Activated B cell treated with CpG ODN at 0.5 μM for 24 hours (primary cell): ENCODE results near the gene ETNK2. TPM values are rescaled to one million over a fixed set of nuclear protein-coding genes. Genes with fewer than 3 reads are reported as not detected.

Experiments
- ATAC-seq: fragments of 200-7000 bp; cut with Tn5 transposase; one replicate; pipeline ENCODE4 v1.10.0; 2021; ENCODE audit warnings: low read depth, mild to moderate bottlenecking, moderate library complexity
- CTCF ChIA-PET: fragments of 350-600 bp; sonication (Branson Sonifier 250); formaldehyde crosslinking; loops from one replicate; lab custom pipeline; 2021; ENCODE audit warnings: antibody characterized with exemption; lab: Charles Lee
- POLR2A ChIA-PET: fragments of 350-600 bp; sonication (Branson Sonifier 250); formaldehyde crosslinking; loops from one replicate; lab custom pipeline; 2021; ENCODE audit warnings: antibody characterized with exemption; lab: Charles Lee
- DNase-seq: peaks from one replicate; pipeline ENCODE4 v3.0.0; 2022
- H3K27ac Mint-ChIP-seq: one replicate; pipeline ENCODE4 v1.8.0; 2020; ENCODE audit warnings: mixed read lengths
- H3K27me3 Mint-ChIP-seq: one replicate; pipeline ENCODE4 v1.8.0; 2021; ENCODE audit warnings: mixed read lengths
- H3K36me3 Mint-ChIP-seq: one replicate; pipeline ENCODE4 v1.8.0; 2021; ENCODE audit warnings: low read depth, mixed read lengths
- H3K4me1 Mint-ChIP-seq: one replicate; pipeline ENCODE4 v1.8.0; 2021; ENCODE audit warnings: mixed read lengths
- H3K4me3 Mint-ChIP-seq: one replicate; pipeline ENCODE4 v1.8.0; 2020; ENCODE audit warnings: mild to moderate bottlenecking, mixed read lengths
- H3K9me3 Mint-ChIP-seq: one replicate; pipeline ENCODE4 v1.8.0; 2020; ENCODE audit warnings: mixed read lengths
- intact Hi-C: fragments of 100-400 bp; cut with micrococcal nuclease; formaldehyde crosslinking; loops from one replicate; pipeline ENCODE4 v1.15.1; 2024
- total RNA-seq: library from RNA; stranded (reverse); gene quantifications from 2 replicates; pipeline ENCODE4 v1.2.3, GENCODE V29; 2022
- TF ChIP-seq, protein P1 (sequence below): fragments of 200-600 bp; IDR thresholded peaks from one replicate; pipeline ENCODE4 v1.8.0; 2022; ENCODE audit warnings: antibody characterized with exemption, mild to moderate bottlenecking

ETNK2 gene
- total RNA-seq, 1 donor from 2014 or later = 0.16 TPM

- TF ChIP-seq, protein P1, sequence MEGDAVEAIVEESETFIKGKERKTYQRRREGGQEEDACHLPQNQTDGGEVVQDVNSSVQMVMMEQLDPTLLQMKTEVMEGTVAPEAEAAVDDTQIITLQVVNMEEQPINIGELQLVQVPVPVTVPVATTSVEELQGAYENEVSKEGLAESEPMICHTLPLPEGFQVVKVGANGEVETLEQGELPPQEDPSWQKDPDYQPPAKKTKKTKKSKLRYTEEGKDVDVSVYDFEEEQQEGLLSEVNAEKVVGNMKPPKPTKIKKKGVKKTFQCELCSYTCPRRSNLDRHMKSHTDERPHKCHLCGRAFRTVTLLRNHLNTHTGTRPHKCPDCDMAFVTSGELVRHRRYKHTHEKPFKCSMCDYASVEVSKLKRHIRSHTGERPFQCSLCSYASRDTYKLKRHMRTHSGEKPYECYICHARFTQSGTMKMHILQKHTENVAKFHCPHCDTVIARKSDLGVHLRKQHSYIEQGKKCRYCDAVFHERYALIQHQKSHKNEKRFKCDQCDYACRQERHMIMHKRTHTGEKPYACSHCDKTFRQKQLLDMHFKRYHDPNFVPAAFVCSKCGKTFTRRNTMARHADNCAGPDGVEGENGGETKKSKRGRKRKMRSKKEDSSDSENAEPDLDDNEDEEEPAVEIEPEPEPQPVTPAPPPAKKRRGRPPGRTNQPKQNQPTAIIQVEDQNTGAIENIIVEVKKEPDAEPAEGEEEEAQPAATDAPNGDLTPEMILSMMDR = no peak
- ATAC-seq = no peak
- H3K4me1 Mint-ChIP-seq = peaks cover 3% of the 10 kb centered on the region
- no peak overlapping the region for H3K4me3 Mint-ChIP-seq
- no peaks in the 10 kb centered on the region for H3K36me3 Mint-ChIP-seq
- H3K9me3 Mint-ChIP-seq = no peaks in the 10 kb centered on the region
- intact Hi-C loops = no loop called here
- no peak overlapping the region for H3K27ac Mint-ChIP-seq
- no peak for DNase-seq
- H3K27me3 Mint-ChIP-seq = no peaks in the 10 kb centered on the region
- ChIA-PET CTCF (no interaction called here), POLR2A (no interaction called here)
These were observed 35.3 kb downstream of the ETNK2 start for GRCh38 chr1:204116539-204116938.

GRCh38 chr1:204115116-204115515 is 36.7 kb downstream of the ETNK2 start:
- no peaks in the 10 kb centered on the region for H3K36me3 Mint-ChIP-seq
- no peak for ATAC-seq

DNA sequence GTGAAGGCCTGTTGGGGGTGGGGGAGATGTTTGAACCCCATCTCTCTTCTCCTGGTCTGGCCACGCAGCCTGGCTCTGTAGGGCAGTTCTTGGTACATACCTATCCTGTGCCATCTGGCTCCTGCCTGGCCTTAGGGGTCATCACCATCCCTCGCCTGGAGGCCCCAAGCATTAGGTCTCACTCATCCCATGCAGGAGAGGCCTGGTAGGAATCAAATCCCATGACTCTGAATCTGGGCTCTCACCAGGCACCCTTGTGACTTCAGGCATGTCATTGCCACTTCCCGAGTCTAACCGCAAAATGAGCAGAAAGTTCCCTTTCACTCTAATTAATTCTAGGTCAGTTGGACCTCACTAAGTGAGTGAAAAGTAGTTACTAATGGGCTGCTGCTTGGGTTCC is 37.2 kb downstream of the ETNK2 start:
- ATAC-seq = no peak
- no peak for DNase-seq
- TF ChIP-seq, protein P1 = no peak
- peaks cover 3% of the 10 kb centered on the region for H3K4me1 Mint-ChIP-seq
- peaks cover 2% of the 10 kb centered on the region for H3K27me3 Mint-ChIP-seq
- no peaks in the 10 kb centered on the region for H3K36me3 Mint-ChIP-seq
- ChIA-PET CTCF (interaction anchor here (0.9 kb wide), 1 partner anchor 17 kb away, joined by 3 read pairs; no protein-coding TSS in a partner anchor), POLR2A (no interaction called here)
- H3K27ac Mint-ChIP-seq = no peak overlapping the region
- intact Hi-C loops = no loop called here
- no peak overlapping the region for H3K4me3 Mint-ChIP-seq
- H3K9me3 Mint-ChIP-seq = no peaks in the 10 kb centered on the region

More at GRCh38 chr1:204115116-204115515, 36.7 kb downstream of the ETNK2 start:
- ChIA-PET POLR2A (no interaction called here), CTCF (interaction anchor here (0.9 kb wide), 1 partner anchor 17 kb away, joined by 3 read pairs; no protein-coding TSS in a partner anchor)
- Mint-ChIP-seq H3K27me3 (peaks cover 2% of the 10 kb centered on the region), H3K27ac (no peak overlapping the region), H3K9me3 (no peaks in the 10 kb centered on the region), H3K4me1 (peaks cover 3% of the 10 kb centered on the region), H3K4me3 (no peak overlapping the region)
- DNase-seq = no peak
- TF ChIP-seq, protein P1 = no peak
- intact Hi-C loops = no loop called here

GRCh38 chr1:204113896-204114295 is 37.9 kb downstream of the ETNK2 start:
- no peak for ATAC-seq
- peaks cover 3% of the 10 kb centered on the region for H3K4me1 Mint-ChIP-seq
- no peaks in the 10 kb centered on the region for H3K9me3 Mint-ChIP-seq
- H3K36me3 Mint-ChIP-seq = no peaks in the 10 kb centered on the region
- no peak for DNase-seq
- ChIA-PET POLR2A (no interaction called here), CTCF (no interaction called here)
- TF ChIP-seq, protein P1 = no peak
- intact Hi-C loops = no loop called here
- H3K27ac Mint-ChIP-seq = no peak overlapping the region
- H3K27me3 Mint-ChIP-seq = peaks cover 2% of the 10 kb centered on the region
- no peak overlapping the region for H3K4me3 Mint-ChIP-seq

DNA sequence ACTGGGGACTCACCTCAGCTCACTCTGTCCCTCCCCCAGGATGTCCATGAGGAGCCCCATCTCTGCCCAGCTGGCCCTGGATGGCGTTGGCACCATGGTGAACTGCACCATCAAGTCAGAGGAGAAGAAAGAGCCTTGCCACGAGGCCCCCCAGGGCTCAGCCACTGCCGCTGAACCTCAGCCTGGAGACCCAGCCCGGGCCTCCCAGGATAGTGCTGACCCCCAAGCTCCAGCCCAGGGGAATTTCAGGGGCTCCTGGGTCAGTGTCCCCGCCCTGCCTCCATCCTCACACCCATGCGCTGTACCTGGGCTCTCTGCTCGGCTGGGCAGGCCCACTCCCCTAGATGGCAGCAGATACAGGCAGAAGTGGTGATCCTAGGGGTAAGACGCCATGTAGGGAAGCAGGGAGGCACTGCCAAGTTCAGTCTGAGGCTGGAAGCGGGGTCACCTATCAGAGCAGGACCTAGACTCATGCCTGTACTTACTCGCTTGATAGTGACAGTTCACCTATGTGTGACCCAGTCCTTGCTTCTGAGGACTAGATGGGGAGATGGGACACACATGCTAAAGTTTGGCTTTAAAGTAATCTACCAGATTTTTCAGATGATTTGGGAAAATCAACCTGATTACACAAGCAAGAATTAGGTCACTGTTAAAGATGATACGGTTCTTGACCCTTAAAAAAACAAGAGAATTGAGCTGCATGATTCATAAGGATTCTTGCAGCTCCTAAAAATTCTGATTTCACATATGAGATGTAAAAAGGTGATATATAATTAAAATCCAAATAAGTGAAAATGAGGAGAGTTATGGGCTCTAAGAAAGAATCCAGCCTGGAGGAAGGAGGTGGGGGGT is 38.7 kb downstream of the ETNK2 start:
- CTCF ChIA-PET = no interaction called here
- no peak for DNase-seq
- no peaks in the 10 kb centered on the region for H3K9me3 Mint-ChIP-seq

More for the DNA sequence above, 38.7 kb downstream of the ETNK2 start:
- H3K36me3 Mint-ChIP-seq = no peaks in the 10 kb centered on the region
- TF ChIP-seq, protein P1 = no peak
- peaks cover 2% of the 10 kb centered on the region for H3K27me3 Mint-ChIP-seq
- ATAC-seq = no peak
- H3K27ac Mint-ChIP-seq = no peak overlapping the region
- POLR2A ChIA-PET = no interaction called here
- intact Hi-C loops = no loop called here
- H3K4me1 Mint-ChIP-seq = peaks cover 3% of the 10 kb centered on the region
- no peak overlapping the region for H3K4me3 Mint-ChIP-seq
